ENCODE measurements around the gene EIF6. TPM values are rescaled to one million over a fixed set of nuclear protein-coding genes. Genes with fewer than 3 reads are reported as not detected.

The EIF6 gene
- total and polyA plus RNA-seq, 9 of the 15 experiments (the other 6 are each of a cell fraction or from before 2014, with no cell fraction given) = 165 to 832 (median 229) TPM

GRCh38 chr20:35277531-35278395, 6.8 kb downstream of the EIF6 start, which contains the start of gene MMP24OS (continued):
- TF ChIP-seq ETV6 (IDR thresholded peaks at IDR 0.05; ENCODE audit: borderline replicate concordance in 1 of 2, low read depth in 2 of 2, low read length in 1 of 2) = no peak
- no peak for TF ChIP-seq ETV6 (CRISPR knock-in tag; IDR thresholded peaks at IDR 0.05; ENCODE audit: borderline replicate concordance)
- no peak for TF ChIP-seq RBM17 (IDR thresholded peaks at IDR 0.05; ENCODE audit: borderline replicate concordance, low read depth, low read length)
- no peak for TF ChIP-seq NFE2 (IDR thresholded peaks at IDR 0.05; ENCODE audit: low read depth)
- TF ChIP-seq SFPQ (IDR thresholded peaks at IDR 0.05; ENCODE audit: low read depth, low read length) = no peak
- no peak for TF ChIP-seq ILF3 (IDR thresholded peaks at IDR 0.05; ENCODE audit: borderline replicate concordance)
- TF ChIP-seq ZNF644 (tag; IDR thresholded peaks at IDR 0.05; ENCODE audit: low read depth) = no peak
- no peak for TF ChIP-seq FOXP4 (CRISPR knock-in tag; IDR thresholded peaks at IDR 0.05; ENCODE audit: borderline replicate concordance)
- TF ChIP-seq IRF1 (CRISPR knock-in tag; IDR thresholded peaks at IDR 0.05; ENCODE audit: borderline replicate concordance) = no peak
- no peak for TF ChIP-seq ZNF277 (CRISPR knock-in tag; IDR thresholded peaks at IDR 0.05; ENCODE audit: borderline replicate concordance)
- no peak for TF ChIP-seq TEAD1 (CRISPR knock-in tag; IDR thresholded peaks at IDR 0.05)
- TF ChIP-seq TCF3 (CRISPR knock-in tag; IDR thresholded peaks at IDR 0.05) = no peak
- TF ChIP-seq ADNP (tag; IDR thresholded peaks at IDR 0.05) = no peak
- TF ChIP-seq CBX3 (IDR thresholded peaks at IDR 0.05; ENCODE audit: borderline replicate concordance in 1 of 2, low read length in 2 of 2) = no peak
- TF ChIP-seq ZNF75A (CRISPR knock-in tag; IDR thresholded peaks at IDR 0.05) = no peak
- TF ChIP-seq POLR3A (IDR thresholded peaks at IDR 0.05; ENCODE audit: borderline replicate concordance, extremely low read depth, insufficient read depth, insufficient read length) = no peak
- no peak for TF ChIP-seq ZKSCAN3 (CRISPR knock-in tag; IDR thresholded peaks at IDR 0.05)
- TF ChIP-seq ID3 (CRISPR knock-in tag; IDR thresholded peaks at IDR 0.05) = no peak
- no peak for TF ChIP-seq ID3 (tag; IDR thresholded peaks at IDR 0.05)
- TF ChIP-seq ZNF274 (IDR thresholded peaks at IDR 0.05; ENCODE audit: borderline replicate concordance, low read depth, low read length) = no peak

Measured in K562 (cell line).